Endometrial microvascular endothelial cells (primary cell): ENCODE results near the gene GATB. TPM values are rescaled to one million over a fixed set of nuclear protein-coding genes. Genes with fewer than 3 reads are reported as not detected.

Experiments
- in situ Hi-C: cut with HindIII; loops from 2 replicates; pipeline ENCODE4 v1.10.0; 2017; ENCODE audit warnings: low sequenced_read_pairs, low pct_unique_long_range_greater_than_20kb; ENCODE audit errors: inconsistent ontology term
- total RNA-seq: library from RNA; depleted of rRNA; stranded (reverse); fragments of >200 nt; gene quantifications from one replicate; pipeline ENCODE4 v1.2.3, GENCODE V29; 2015; ENCODE audit errors: inconsistent ontology term

GATB gene
- total RNA-seq, 1 donor from 2014 or later, result 26.1 TPM

DNA sequence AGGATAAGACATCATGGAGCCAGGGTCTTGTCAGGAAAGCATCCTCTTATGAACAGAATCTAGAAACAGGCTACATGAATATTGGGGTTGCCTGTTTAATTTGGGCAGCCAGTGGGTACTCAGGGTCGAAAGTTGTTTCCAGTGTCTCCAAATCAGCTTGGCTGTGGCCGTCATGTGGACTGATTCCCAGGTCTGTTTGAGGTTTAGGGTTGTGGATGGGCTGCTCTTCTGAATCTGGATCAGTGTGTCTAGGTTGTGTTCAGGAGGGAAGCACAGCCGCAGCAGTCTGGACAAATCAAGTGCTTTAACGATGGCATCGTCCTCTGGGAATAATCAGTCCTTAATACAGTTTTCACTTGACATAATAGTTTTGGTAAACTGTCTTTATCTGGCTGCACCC, 94.3 kb downstream of the GATB start:
- in situ Hi-C loops, result no loop called here

DNA sequence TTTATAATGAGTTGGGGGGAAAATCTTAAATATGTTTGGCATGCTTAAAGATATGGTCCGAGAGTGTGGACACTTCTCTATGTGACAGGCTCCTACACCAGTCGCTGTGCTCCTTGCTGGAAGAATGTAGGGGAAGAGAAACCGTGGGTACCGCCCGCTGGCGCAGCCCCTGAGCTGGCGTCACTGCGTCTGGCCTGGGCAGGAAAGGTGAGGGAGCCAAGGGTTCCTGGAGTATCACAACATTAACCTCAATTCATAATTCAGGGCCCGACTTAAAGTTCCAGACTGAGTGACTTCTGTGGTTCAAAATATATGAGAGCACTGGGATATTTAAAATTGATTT, 95.1 kb downstream of the GATB start:
- in situ Hi-C loops, result no loop called here

DNA sequence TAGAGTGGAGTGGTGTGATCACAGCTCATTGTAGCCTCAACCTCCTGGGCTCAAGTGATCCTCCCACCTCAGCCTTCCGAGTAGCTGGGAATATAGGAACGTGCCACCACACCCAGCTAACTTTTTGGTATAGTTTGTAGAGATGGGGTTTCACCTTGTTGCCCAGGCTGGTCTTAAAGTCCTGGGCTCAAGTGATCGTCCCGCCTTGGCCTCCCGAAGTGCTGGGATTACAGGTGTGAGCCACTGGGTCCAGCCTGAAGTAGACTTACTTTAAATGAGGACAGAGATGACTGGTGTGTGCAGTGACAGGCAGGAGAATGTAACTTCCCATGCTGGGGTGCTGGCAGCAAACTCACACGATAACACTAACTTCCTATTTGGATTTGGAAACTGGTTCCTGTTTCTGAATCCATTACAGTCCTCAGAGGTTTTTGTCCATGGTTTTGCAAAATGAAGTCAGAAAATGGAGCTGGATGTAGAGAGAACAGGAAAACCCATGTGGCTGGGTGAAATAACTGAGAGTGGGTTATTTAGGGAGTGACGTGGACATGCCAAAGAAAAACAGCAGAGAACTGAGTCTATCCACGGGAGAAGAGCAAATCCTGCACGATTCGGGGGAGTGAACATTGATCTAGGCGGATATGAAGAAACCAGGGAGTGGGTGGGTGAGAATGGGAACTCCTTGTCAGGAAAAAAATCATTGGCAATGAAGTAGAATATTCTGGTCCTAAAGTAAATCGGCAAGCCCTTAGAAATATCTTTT, 95.6 kb downstream of the GATB start:
- in situ Hi-C loops, result no loop called here

DNA sequence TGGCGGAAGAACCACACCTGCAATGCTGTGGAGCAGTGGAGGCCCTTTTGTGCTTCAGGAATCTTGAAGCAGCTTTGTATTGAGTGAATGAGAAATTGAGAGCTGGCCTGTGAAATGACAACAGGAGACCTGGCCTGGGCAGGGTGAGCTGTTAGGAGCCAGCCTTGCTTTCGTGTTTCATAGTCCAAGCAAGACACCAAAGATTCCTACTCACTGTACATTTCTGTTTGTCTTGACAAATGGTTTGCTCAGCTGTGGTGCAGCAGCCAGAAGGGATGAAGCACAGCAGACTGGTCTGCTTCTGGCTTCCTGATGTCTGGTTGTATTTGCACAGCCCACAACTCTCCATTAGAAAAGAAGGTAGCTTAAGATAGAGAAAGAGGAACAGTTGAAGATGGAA, 96.5 kb downstream of the GATB start:
- in situ Hi-C loops, result no loop called here

DNA sequence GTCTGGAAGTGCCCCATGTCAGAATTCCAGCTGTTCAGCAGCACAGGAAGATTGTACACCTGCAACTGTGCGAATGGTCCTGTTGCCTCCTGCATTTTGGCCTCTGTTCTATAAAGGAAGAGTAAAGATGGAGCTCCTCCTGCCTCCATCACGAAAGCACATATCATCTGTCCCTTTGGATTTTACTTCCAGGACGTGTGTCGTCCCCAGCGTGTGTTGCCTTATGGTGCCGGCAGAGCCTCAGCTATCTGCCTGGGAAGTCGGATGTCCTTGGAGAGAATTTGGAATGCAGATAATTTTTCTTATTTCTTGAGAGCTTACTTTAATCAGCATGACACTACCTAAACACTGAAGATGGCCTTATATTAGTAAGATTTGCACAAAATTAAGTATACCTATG, 97.7 kb downstream of the GATB start:
- in situ Hi-C loops, result no loop called here

DNA sequence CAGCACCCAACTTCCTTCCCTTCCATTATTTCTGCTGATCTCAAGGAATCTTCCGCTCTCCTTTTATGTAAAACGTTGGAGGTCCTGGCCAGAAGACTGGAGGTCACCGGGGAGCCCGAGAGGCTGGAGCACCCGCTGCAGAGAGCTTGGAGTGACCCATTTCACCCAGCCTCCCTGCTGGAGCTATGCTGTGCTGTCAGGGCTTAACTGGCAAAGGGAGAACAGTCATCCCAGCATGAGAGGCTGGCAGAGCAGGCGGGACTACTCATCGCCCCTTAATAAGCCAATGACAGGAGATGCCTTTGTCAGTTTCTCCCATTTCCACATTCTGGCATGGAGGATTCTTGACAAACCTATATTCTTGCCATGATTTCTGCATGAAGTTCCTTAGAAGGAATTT, 98.9 kb downstream of the GATB start:
- in situ Hi-C loops, result no loop called here

DNA sequence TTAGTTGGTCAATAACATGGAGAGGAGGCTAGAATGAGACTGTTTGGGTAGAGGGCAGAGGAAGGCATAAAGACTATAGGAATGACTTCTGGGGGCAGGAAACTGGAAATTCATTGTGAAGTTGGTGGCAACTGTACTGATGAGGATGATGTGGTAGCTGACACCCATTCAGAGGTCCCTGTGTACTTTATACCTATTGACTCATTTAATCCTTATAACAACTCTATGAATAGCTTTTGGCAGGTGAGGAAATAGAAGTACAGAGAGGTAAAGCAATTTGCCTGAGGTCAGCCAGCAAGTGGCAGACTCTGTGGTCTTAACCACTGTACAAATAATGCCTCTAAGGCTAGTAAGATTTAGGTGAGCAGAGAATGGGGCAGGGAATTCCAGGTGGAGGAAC, 100.1 kb downstream of the GATB start:
- in situ Hi-C loops, result no loop called here

DNA sequence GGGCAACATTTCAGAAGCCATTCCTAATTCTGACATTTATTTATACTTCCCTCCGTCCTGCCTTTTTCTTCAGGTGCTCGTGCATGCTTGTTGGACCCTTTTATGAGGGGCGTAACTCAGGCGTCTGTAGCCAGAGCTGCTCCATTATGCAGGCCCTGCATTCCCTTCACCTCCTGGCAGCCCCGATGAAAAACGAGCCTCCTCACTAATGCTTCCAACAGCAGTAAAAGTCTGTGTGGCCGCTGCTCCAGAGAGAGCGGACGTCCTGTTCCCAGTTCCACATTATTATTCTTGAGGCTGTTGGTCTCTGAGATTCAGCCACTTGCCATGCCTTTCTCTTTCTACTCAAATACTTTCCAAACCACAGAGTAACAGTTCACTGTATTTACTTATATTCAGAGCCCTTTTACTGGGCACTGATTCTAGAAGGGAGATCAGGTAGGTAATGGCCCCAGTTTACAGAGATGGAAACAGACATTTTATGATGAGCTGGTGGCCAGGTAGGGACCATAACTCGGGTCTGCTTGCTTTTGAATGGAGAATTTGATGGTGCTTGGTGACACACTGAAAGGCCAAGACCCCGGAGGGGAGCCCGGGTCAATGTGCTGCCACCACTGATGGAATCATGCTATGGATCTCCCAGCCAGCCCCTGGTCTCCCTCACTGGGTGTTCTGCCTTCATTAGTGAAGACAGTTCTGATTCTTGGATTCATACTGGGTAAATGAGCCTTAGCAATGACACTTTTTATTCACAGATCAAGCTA, 101.0 kb downstream of the GATB start:
- in situ Hi-C loops, result no loop called here

DNA sequence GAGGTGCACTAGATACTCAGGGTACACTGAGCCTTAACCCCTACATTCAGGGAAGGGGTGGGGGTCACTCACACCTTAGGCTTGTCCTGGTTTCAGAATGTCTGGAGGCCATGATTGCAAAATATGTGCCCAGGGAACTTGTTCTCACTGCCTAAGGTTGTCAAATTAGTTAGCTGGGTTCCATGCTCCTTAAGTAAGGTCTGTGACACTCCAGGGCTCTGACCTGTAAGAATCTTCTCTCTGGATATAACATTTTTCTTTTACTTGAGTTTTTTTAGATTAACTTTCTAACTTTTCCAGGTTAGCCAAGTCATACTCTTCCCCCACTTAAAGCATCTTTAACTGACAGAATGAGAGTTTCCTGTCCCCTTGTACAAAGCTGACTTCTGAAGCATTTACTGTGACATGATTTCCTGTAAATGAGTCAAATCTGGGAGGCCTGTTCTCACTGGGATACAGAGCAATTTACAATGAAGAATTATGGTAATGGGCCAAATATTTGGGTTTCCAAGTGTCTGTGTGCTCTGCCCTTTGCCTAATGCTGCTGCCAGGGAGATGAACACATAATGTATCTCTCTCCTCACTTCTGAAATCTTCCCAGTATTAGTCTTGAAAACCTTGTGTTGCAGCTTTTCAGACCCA, 101.7 kb downstream of the GATB start:
- in situ Hi-C loops, result no loop called here

DNA sequence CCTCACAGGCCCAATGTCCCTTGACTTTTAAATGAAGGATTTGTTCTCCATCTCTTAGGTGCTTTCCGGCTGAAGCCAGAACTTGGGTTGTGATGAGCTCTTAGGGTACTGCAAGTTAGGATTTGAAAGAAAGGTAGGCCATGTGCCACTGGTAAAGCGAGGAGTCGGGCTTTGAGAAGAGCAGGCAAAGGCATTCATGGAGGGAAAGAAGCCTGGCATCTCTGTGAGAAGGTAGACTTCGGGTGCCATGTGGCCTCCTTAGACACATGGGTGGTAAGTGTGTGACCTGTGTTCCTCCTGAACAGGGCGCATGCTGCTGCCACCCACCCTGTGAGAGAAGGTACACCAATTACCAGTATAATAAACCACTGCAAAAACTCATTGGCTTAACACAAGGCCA, 102.9 kb downstream of the GATB start:
- in situ Hi-C loops, result no loop called here

DNA sequence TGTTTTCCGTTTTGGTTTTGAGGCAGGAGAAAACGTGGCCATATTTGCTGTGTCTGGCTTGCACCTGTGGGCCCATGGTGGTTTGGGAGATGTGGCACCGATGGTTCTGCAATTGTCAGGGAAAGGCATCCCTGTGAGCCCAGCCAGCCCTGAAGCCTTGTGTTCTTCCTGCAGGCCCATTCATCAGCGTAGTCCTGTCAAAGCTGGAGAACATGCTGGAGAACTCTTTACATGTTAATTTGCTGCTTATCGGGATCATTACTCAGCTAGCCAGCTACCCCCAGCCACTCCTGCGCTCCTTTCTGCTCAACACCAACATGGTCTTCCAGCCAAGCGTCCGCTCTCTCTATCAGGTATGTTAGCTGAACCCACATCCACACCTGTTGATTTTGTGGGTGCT, 104.7 kb downstream of the GATB start:
- in situ Hi-C loops, result no loop called here

DNA sequence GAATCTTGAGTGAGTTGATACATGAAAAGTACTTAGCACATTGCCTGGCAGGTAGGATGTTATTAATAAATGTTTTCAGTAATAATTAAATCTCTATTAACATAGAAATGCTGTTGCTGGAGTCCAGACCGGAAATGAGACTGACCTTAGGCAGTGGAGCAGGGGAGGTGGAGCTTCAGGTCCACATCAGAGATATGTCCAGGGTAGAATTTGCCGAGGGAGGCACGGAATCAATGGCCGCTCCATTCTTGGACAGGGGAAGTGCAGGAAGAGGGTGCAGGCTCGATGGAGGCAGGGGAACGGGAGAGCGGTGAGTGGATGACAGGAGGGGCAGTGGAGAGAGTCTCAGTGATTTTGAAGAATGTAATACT, 107.3 kb downstream of the GATB start:
- in situ Hi-C loops, result no loop called here

DNA sequence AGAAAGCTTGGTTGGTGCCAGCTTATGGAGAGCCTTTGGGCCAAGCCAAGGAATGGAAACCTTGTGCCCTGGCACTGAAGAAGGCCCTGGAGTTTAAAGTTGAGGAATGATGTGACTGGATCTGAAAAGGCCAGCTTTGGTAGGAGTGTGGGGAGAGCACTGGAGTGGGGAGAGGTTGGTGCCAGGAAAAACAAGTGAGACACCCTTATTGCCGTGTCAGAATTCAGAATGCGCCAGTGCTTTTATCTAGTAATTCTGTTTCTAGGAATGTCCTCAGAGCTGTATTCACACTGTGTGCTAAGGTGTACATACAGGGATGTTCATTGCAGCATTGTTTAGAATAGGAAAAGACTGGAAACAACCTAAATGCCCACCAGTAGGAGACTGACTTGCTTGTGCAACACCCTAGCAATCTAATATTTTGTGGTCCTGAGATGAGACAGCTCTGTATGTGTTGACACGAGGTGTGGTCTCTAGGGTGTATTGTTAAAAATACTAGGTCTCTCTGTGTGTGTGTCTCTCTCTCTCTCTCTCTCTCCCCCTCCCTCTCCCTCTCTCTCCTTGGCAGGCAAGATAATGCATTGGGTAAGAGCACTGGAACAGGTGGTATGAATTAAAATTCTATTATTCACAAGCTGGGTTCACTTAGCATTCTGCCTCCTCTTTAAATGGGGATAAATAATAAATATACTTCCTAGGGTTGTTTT, 107.8 kb downstream of the GATB start:
- in situ Hi-C loops, result no loop called here

DNA sequence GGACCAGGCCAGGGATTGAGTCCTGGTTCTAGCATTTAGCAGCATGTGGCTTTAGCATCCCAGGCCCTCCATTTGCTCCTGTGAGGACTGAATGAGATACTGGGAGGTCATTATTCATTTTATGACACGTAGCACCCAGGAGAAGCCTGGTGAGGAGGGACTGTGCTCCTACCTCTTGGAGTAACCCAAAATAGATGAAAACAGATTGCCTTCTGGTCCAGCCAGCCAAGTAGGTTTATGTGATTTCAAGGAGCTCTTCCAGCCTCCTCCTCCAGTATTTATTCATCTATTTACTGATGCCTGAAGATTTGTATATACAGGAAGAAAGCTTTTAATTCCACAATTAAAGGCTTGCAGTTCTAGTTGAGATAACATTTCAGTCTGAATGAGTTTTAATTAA, 109.3 kb downstream of the GATB start:
- in situ Hi-C loops, result no loop called here

DNA sequence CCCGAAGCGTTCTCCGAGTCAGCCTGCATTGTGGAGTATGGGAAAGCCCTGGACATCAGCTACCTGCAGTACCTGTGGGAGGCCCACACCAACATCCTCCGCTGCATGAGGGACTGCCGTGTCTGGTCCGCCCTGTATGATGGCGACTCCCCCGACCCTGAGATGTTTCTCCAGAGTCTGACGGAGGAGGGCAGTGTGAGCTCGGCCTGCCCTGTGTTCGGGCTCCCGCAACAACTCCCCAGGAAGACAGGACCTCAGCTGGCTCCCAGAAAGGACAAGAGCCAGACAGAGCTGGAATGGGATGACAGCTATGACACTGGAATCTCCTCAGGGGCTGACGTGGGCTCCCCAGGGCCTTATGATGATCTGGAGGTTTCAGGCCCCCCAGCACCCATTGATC, 111.3 kb downstream of the GATB start:
- in situ Hi-C loops, result no loop called here

DNA sequence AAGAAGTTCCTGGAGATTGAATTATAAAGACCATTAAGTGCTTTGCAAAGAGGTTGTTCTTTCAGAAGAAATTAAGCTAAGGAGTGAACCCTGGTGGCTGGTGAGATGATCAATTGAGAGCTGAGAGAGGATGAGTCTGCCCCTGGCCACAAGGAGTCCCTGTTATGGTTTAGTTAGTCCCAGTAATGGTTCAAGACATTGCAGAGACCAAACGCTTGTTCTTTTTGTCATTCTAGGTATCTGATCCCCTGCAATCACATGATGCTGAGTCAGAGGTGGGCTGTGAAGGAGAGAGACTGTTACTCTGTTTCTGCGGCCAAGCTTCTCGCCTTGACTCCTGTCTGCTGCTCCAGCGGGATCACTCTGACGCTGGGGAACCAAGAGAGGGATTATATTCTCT, 114.5 kb downstream of the GATB start:
- in situ Hi-C loops, result no loop called here

DNA sequence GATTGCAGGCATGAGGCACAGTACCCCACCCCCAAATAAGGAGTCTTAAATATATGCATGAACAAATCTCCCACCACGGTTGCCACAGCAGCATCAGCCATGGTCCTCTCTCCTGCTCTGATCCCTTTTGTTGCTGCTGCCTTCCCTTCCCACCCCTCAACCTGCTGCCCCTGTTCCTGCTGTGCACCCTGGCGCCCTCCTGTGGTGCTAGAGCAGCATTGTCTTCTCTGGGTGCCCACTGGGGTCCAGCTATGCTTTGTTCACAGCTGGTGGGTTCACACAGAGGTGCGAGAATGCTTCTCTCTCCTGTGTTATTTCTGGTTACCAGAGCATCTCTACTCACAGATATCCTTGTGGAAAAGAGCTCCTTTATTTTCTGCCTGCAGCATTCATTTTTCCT, 116.2 kb downstream of the GATB start:
- in situ Hi-C loops, result no loop called here

DNA sequence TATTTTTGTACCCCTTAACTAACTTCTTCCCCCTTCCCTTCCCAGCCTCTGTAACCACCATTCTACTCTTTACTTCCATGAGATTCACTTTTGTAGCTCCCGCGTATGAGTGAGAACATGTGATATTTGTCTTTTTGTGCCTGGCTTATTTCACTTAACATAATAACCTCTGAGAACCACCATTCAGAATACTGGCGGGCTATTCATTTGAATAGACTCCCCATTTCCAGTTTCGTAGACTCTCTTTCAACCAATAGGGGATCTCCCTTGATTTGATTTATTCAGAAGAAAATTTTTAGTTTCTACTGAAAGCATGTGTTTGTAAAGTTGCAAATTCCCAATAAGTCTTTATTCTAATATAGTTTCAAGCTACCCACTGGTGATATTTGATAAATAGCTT, 117.2 kb downstream of the GATB start:
- in situ Hi-C loops, result no loop called here

DNA sequence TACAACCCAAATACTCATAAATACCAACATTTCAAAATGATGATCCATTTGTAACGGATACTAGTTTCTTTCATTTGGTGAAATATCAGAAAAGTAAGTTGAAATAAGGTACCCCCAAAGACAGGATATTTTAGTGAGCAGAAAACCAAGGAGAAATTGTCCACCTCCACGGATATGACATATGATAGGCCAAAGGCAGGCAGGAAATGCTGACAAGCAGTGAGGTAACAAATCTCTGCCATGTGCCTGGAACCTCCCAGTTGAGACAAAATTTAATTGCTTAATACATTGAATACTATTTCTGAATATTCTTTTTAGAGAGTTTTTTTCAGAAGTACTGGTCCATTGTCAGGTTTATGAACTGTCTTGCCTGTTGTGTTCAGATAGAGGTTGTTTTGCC, 118.8 kb downstream of the GATB start:
- in situ Hi-C loops, result no loop called here

DNA sequence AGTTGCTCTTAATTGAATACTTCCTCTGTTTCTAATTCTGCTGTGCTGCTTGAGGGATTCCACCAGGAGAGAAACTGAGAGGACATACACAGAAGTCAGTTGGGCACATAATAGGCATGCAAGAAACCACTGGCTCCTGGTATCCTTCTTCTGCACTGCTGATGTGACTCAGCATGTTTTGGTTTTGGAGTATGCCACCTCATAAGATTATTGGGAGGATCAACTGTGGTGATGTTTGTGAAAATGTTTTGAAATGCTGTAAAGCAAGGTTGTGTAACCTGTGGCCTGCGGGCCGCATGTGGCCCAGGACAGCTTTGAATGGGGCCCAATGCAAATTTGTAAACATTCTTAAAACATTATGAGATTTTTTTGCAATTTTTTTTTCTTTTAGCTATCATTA, 119.6 kb downstream of the GATB start:
- in situ Hi-C loops, result no loop called here
